ENCODE data around the gene TCF7L1.

GRCh38 chr2:85216927-85217326 lies 83.7 kb downstream of the TCF7L1 start:
- TF ChIP-seq, protein P1, sequence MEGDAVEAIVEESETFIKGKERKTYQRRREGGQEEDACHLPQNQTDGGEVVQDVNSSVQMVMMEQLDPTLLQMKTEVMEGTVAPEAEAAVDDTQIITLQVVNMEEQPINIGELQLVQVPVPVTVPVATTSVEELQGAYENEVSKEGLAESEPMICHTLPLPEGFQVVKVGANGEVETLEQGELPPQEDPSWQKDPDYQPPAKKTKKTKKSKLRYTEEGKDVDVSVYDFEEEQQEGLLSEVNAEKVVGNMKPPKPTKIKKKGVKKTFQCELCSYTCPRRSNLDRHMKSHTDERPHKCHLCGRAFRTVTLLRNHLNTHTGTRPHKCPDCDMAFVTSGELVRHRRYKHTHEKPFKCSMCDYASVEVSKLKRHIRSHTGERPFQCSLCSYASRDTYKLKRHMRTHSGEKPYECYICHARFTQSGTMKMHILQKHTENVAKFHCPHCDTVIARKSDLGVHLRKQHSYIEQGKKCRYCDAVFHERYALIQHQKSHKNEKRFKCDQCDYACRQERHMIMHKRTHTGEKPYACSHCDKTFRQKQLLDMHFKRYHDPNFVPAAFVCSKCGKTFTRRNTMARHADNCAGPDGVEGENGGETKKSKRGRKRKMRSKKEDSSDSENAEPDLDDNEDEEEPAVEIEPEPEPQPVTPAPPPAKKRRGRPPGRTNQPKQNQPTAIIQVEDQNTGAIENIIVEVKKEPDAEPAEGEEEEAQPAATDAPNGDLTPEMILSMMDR (IDR thresholded peaks at IDR 0.05): no peak
- no peak for TF ChIP-seq POLR2A (IDR thresholded peaks at IDR 0.05)

Data from esophagus squamous epithelium (tissue), 4 donors.